NCI-H1092 treated with DMSO at 0.1 percent for 48 hours (cell line): ENCODE results near the gene BANF2.
"Not testable (repeated sequence)": the region's sequence is repeated elsewhere in the genome, so short reads cannot be mapped to it uniquely, and the experiment has no call there.

Experiments
- DNase-seq: peaks from one replicate; lab custom pipeline; 2025; lab: John Stamatoyannopoulos, UW

BANF2 gene

DNA sequence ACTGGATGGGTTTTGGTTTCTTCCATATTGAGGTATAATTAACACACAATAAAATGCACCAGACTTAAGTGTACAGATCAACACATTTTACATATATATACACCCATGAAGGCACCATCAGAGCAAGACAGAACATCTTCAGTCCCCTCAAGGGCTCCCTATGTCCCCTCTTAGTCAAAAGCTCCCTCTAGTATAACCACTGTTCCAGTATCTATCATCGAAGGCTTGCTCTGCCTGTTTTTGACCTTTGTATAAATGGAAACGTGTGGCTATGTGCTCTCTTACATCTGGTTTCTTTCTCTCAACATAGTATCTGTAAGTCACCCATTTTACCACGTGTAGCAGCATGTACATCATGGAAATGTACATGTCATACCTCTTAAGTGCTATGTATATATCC is 66.5 kb downstream of the BANF2 start:
- no peak for DNase-seq

DNA sequence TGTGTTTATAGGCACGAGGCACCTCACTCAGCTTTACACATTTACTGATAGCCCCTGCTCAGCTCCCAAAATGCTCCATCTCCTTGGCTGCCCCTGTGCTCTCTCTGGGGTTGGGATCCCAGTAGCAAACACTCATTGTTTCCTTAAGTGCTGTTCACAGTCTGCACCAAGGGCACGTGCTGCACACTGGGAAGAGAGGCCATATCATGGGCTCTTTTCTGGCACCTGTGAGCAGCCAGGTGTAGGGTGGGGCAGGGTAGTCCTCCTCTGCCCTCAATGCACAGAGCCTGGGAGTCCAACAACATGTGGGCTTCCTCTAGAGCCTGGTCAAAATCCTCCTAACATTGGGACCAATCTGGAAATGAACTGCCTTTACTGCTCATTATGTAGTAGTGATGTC is 67.9 kb downstream of the BANF2 start:
- DNase-seq = no peak

DNA sequence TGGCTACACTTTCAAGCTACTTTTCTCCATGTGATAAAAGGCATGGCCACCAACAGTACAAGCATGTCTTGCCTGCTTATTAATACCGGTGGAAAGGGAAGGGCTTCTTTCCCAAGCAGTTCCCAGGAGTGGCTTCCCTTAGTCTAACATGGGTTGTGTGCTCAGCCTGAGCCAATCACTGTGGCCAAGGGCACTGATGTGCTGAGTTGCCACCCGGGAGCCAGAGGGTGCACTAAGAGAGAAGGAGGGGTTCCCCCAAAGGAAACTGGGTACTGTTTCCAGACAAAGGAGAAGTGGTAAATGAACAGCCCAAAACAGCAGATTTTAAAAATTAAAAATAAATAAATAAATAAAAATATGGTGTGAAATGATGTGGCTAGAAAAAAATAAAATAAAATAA is 68.5 kb downstream of the BANF2 start:
- no peak for DNase-seq

DNA sequence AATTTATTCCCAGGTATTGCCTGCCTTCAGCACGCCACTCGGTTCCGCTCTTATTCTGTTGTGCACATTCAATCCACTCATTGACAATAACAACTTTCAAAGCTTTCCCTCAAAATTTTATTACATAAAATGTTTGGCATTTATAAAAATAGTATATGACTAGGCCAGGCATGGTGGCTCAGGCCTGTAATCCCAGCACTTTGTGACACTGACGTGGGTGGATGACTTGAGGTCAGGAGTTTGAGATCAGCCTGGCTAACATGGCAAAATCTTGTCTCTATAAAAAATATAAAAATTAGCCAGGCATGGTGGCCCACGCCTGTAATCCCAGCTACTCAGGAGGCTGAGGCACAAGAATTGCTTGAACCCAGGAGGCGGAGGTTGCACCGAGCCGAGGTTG is 70.0 kb downstream of the BANF2 start:
- not testable (repeated sequence) for DNase-seq

DNA sequence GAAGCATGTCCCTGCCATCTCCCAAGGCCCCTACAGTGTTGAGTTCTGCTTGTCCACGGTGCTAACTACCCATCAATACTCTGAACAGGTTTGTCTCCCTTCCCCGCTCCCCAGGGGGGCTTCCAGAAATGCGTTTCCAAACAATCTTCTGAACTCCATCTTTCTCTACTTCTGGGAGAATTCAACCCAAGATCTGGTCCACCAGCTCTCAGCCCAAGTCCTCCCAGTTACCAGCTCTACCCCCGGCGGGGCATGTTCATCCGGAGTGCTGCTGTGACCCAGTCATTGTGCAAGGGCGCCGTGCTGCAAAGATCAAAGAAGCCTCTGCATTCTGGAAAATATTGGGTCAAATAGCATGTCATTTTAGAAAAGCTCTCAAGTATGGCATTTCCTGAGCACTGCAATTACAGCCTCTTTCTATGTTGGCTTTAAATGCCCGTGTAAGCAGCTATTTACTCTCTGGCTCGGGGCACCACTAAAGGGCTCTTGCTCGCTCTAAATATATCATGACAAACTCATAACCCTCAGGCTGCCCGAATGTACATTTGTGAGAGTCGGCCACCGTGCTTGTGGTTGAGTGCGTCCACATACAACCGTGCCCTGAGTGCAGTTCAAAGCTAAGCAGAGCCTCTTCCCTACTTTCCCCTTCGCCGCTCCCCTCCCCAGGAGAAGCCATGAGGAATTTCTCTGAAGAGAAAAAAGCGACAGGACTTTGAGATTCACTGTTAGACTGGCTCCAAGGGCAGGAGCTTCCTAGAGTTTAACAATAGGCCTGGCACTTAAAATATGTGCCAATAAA is 71.6 kb downstream of the BANF2 start:
- peak; percentile 28 for DNase-seq

DNA sequence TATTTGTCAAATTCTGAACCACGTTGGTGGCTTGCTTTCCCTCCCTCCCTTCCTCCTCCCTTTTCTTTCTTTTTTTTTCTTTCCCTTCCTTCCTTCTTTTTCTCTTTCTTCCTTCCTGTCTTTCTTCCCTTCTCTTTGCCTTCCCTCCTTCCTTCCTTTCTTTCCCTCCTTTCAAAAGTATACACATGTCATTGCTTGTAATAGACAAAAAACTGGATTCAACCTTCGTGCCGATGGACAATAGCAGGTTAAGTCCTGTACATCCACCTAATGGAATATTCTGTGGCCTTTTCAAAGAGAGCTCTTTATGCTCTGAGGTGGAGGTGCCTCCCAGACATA is 72.2 kb downstream of the BANF2 start:
- DNase-seq = no peak

DNA sequence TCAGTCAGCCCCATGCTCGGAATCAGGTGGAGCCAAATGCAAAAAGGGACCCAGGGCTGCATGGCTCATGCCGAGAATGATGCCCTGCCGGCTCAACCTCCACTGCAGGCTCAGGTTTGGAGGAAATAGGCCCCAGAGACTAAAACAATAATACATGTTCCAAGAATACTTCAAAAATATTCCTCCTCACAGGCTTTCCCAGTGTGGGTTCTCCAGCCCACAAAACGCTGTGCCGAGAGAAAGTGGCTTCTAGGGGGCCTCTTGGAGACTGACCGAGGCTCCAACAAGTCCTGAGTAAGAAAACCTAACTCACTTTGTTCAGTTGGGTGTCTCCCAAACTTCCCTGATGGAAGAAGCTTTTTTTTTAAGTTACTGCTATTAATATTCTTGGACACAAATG is 73.9 kb downstream of the BANF2 start:
- DNase-seq = no peak

DNA sequence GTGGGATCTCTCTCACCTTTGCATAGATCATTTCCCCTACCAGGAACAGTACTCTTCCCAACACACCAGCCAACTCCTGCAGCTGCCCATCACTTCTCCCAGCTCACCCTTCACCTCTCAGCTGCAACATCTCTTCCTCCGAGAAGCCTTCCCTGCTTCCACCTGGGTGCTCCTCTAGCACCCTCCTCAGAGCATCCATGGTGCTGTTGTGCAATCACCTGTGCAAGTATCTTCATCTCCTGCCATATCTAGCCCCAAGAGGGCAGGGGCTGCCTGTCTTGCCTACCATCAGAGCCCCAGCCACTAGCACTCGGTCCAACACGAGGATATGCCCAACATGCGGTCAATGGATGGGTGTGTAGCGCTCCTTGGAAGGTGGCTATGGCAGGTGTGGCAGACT is 75.8 kb downstream of the BANF2 start:
- DNase-seq = no peak

DNA sequence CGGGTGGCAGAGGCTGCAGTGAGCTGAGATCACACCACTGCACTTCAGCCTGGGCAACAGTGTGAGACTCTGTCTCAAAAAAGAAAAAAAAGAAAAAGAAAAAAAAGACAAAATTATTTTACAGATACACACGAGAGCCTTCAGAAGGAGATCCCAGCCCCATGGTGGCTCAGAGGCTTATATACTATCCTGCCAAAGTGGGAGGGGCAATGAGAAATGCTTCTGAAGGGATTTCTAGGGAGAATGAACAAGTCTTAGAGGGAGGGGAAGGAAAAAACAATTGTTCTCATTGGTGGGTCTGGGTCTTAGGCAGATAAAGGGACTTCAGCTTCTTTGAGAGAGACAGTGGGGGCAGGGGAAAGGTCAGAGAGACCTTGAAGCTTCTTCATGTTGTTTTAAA is 76.8 kb downstream of the BANF2 start:
- no peak for DNase-seq

DNA sequence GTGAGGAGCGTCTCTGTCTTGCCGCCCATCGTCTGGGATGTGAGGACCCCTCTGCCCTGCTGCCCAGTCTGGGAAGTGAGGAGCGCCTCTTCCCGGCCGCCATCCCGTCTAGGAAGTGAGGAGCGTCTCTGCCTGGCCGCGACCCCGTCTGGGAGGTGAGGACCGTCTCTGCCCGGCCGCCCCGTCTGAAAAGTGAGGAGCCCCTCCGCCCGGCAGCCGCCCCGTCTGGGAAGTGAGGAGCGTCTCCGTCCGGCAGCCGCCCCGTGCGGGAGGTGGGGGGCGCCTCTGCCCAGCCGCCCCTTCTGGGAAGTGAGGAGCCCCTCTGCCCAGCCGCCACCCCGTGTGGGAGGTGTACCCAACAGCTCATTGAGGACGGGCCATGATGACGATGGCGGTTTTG is 79.2 kb downstream of the BANF2 start:
- not testable (repeated sequence) for DNase-seq

DNA sequence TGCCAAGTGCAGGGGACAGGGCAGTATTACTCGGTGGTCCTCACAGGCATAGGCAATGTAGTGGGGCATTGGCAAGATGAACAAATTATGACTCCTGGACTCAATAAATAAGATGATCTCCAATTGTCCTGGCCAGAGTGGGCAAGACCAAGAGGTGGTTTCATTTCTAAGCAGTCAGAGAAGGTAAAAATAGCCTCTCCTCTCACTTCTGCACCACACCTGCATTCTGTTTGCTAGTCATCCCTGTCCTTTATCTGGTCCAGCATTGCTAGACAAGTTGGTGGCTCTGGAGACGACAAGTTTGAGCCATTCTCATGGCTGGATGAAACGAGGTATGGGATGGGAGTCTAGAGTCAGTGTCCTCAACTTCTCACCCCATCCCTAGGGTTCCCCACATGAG is 83.0 kb downstream of the BANF2 start:
- no peak for DNase-seq

DNA sequence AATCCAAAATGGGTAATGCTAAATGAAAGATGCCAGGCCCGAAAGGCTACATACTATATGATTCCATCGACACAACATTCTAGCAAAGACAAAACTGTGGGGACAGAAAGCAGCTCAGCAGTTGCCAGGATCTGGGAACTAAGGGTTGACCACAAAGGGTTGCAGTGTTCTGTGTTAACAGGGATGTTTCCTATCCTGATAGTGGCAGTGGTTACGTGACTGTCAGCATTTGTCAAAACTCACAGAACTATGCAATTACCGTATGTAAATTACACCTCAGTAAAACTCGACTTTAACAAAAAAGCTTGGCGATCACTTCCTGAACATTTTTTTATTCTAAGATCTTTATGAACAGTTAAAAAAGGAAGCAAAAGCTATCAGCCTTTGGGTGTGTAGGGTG is 83.9 kb downstream of the BANF2 start:
- DNase-seq = no peak

DNA sequence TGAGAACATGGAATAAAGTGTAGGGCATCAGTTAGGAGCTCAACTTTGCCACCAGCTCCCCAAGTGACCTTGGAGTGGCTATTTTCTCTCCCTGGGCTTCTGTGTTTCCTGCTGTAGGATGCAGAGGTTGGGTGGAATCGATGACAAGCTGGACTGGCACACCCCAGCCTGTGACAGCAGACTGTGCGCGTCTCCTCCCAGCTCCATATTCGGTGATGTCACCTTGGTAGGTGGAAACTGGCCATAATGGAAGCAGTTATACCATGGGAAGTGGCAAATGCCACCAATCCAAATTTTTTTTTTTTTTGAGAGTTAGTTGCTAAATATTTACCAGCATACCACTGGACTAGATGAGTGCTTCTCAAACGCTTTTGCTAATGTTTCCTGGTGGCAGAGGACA is 85.2 kb downstream of the BANF2 start:
- DNase-seq = no peak
